Endodermal cell (in vitro differentiated cells): ENCODE measurements around the gene AGPAT3. TPM values are rescaled to one million over a fixed set of nuclear protein-coding genes. Genes with fewer than 3 reads are reported as not detected.

Experiments
- DNase-seq: peaks from one replicate; pipeline ENCODE4 v3.0.0-alpha.2; 2017
- H3K27ac ChIP-seq: 2 replicates; pipeline ENCODE4 v1.5.1; 2013; ENCODE audit warnings: mild to moderate bottlenecking, low read depth, low read length, moderate library complexity
- H3K27me3 ChIP-seq: 2 replicates; pipeline ENCODE4 v1.6.1; 2013; ENCODE audit warnings: mild to moderate bottlenecking, low read length, moderate library complexity; ENCODE audit not compliant: insufficient read depth, control insufficient read depth, poor library complexity, severe bottlenecking
- H3K36me3 ChIP-seq: 2 replicates; pipeline ENCODE4 v1.7.0; 2013; ENCODE audit warnings: mild to moderate bottlenecking, low read length, moderate library complexity; ENCODE audit not compliant: control insufficient read depth, insufficient read depth
- H3K4me1 ChIP-seq: one replicate; pipeline ENCODE4 v1.7.0; 2013; ENCODE audit warnings: low read length; ENCODE audit not compliant: control insufficient read depth, insufficient read depth
- H3K4me3 ChIP-seq: 2 replicates; pipeline ENCODE4 v1.5.1; 2013; ENCODE audit warnings: mild to moderate bottlenecking, low read length, moderate library complexity
- H3K9ac ChIP-seq: 2 replicates; pipeline ENCODE4 v1.6.1; 2013; ENCODE audit warnings: mild to moderate bottlenecking, low read length, moderate library complexity; ENCODE audit not compliant: poor library complexity, severe bottlenecking; ENCODE audit errors: extremely low read depth
- H3K9me3 ChIP-seq: 2 replicates; pipeline ENCODE4 v1.6.1; 2013; ENCODE audit warnings: mild to moderate bottlenecking, low read length, moderate library complexity; ENCODE audit not compliant: control insufficient read depth
- H3K27ac Mint-ChIP-seq: 2 replicates; pipeline ENCODE4 v1.8.0; 2020; ENCODE audit warnings: mixed read lengths
- H3K27me3 Mint-ChIP-seq: 2 replicates; pipeline ENCODE4 v1.8.0; 2021; ENCODE audit warnings: mild to moderate bottlenecking, mixed read lengths; ENCODE audit not compliant: insufficient read depth
- H3K36me3 Mint-ChIP-seq: 2 replicates; pipeline ENCODE4 v1.8.0; 2020; ENCODE audit warnings: low read depth, mixed read lengths
- H3K4me1 Mint-ChIP-seq: 2 replicates; pipeline ENCODE4 v1.8.0; 2020; ENCODE audit warnings: mixed read lengths
- H3K4me3 Mint-ChIP-seq: 2 replicates; pipeline ENCODE4 v1.8.0; 2020; ENCODE audit warnings: mild to moderate bottlenecking, moderate library complexity, mixed read lengths
- H3K9me3 Mint-ChIP-seq: 2 replicates; pipeline ENCODE4 v1.8.0; 2020; ENCODE audit warnings: mild to moderate bottlenecking, mixed read lengths
- WGBS, 2 experiments: methylation state at CpG; one replicate each; pipeline versions ENCODE4 v1.1.5 to v1.1.7; 2013; ENCODE audit warnings: missing lambda C conversion rate in 2 of 2, mixed read lengths in 1 of 2; ENCODE audit not compliant: insufficient coverage in 1 of 2, insufficient read length in 1 of 2; 5-methylcytosine and 5-hydroxymethylcytosine counted together
- total RNA-seq, 2 donors: library from RNA; stranded (reverse); fragmentation: NEBNext Ultra II Directional in 1 of 2; extraction: Animal tissue kit (Norgen Biotek cat#: 25700) in 1 of 2; gene quantifications; 2 replicates in 1 of 2; 3 replicates in 1 of 2; pipeline ENCODE4 v1.2.1, GENCODE V29; 2021
- TF ChIP-seq, protein P1 (sequence below): fragments of 200-600 bp; sonication (generic); conservative IDR thresholded peaks from 2 replicates; pipeline ENCODE4 v1.5.0; 2021; ENCODE audit warnings: antibody characterized with exemption, mild to moderate bottlenecking

The AGPAT3 gene
- total RNA-seq, 2 donors from 2014 or later = 44.0 to 74.4 TPM

DNA sequence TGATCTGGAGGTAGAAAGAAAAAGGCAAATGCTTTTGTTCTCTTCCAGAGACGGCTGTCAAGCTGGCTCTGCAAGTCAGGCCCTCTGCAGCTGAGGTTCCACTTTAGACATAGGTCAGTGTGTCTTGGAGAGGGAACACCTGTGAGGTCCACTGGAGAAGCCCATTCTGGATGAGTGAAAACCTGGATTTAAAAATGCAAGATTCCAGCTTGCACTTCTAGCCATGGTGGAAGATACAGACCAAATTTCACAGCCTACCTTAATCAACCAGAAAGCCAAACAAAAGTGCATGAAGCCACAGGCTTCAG lies 35.0 kb downstream of the AGPAT3 start:
- H3K4me1 Mint-ChIP-seq = peaks cover 4% of the 10 kb centered on the region
- no peak overlapping the region for H3K27ac ChIP-seq
- H3K9ac ChIP-seq = no peak overlapping the region
- H3K27ac Mint-ChIP-seq = no peak overlapping the region
- WGBS, 2 experiments = 96 to 100% methylated on average over 1 of the region's 1 CpG
- H3K36me3 Mint-ChIP-seq = peaks cover 44% of the 10 kb centered on the region
- H3K27me3 ChIP-seq = no peaks in the 10 kb centered on the region
- H3K4me3 ChIP-seq = no peak overlapping the region
- H3K4me1 ChIP-seq = no peaks in the 10 kb centered on the region
- DNase-seq = no peak
- H3K4me3 Mint-ChIP-seq = no peak overlapping the region
- TF ChIP-seq, protein P1, sequence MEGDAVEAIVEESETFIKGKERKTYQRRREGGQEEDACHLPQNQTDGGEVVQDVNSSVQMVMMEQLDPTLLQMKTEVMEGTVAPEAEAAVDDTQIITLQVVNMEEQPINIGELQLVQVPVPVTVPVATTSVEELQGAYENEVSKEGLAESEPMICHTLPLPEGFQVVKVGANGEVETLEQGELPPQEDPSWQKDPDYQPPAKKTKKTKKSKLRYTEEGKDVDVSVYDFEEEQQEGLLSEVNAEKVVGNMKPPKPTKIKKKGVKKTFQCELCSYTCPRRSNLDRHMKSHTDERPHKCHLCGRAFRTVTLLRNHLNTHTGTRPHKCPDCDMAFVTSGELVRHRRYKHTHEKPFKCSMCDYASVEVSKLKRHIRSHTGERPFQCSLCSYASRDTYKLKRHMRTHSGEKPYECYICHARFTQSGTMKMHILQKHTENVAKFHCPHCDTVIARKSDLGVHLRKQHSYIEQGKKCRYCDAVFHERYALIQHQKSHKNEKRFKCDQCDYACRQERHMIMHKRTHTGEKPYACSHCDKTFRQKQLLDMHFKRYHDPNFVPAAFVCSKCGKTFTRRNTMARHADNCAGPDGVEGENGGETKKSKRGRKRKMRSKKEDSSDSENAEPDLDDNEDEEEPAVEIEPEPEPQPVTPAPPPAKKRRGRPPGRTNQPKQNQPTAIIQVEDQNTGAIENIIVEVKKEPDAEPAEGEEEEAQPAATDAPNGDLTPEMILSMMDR = no peak
- H3K36me3 ChIP-seq = peaks cover 35% of the 10 kb centered on the region
- H3K9me3 Mint-ChIP-seq = peaks cover 32% of the 10 kb centered on the region
- peaks cover 31% of the 10 kb centered on the region for H3K9me3 ChIP-seq
- no peaks in the 10 kb centered on the region for H3K27me3 Mint-ChIP-seq

DNA sequence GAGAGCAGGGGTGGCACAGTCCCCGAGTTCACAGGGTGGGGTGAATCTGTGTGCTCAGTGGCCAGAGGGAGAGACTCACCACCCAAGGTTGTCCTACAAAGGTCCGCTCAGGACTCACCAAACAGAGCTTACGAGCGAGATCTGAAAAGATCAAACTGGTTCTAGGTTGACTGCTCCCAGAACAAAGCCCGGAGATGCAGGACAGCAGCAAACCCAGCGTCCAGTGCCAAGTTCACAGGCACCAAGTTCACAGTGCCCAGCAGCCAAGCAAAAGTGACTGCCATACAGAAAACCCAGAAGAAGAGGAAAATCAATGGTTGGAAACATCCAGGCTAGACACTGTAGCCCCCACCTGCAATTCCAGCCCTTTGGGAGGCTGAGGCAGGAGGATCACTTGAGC lies 35.7 kb downstream of the AGPAT3 start:
- peaks cover 45% of the 10 kb centered on the region for H3K36me3 Mint-ChIP-seq

DNA sequence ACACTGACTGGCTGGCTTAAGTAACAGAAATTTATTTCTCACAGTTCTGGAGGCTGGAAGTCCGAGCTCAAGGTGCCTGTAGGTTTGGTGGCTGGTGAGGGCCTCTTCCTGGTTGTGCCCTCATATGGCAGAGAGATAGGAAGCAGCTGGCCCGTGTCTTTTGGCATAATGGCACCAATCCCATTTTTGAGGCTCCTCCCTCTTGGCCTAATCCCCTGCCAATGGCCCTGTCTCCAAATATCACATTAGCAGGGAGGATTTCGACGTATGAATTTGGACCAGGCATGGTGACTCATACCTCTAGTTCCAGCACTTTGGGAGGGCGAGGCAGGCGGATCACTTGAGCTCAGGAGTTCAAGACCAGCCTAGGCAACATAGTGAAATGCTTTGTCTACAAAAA lies 37.4 kb downstream of the AGPAT3 start:
- Histone ChIP-seq H3K4me3 (no peak overlapping the region), H3K36me3 (peaks cover 40% of the 10 kb centered on the region), H3K9ac (no peak overlapping the region), H3K27ac (no peak overlapping the region), H3K4me1 (no peaks in the 10 kb centered on the region), H3K27me3 (no peaks in the 10 kb centered on the region), H3K9me3 (peaks cover 14% of the 10 kb centered on the region)
- Mint-ChIP-seq H3K36me3 (peaks cover 54% of the 10 kb centered on the region), H3K4me1 (peaks cover 4% of the 10 kb centered on the region), H3K27me3 (no peaks in the 10 kb centered on the region), H3K9me3 (peaks cover 22% of the 10 kb centered on the region), H3K4me3 (no peak overlapping the region), H3K27ac (no peak overlapping the region)
- 97% methylated on average over 5 to 6 of the region's 6 CpGs for WGBS, 2 experiments
- TF ChIP-seq, protein P1 = no peak
- DNase-seq = no peak

More for the DNA sequence above, 35.7 kb downstream of the AGPAT3 start:
- H3K4me3 Mint-ChIP-seq = no peak overlapping the region
- no peak overlapping the region for H3K27ac Mint-ChIP-seq
- no peak for DNase-seq
- H3K9ac ChIP-seq = no peak overlapping the region
- TF ChIP-seq, protein P1 = no peak
- H3K9me3 ChIP-seq = peaks cover 24% of the 10 kb centered on the region
- H3K27ac ChIP-seq = no peak overlapping the region
- peaks cover 32% of the 10 kb centered on the region for H3K9me3 Mint-ChIP-seq
- peaks cover 35% of the 10 kb centered on the region for H3K36me3 ChIP-seq
- 91 to 94% methylated on average over 6 of the region's 6 CpGs for WGBS, 2 experiments
- peaks cover 4% of the 10 kb centered on the region for H3K4me1 Mint-ChIP-seq
- no peaks in the 10 kb centered on the region for H3K4me1 ChIP-seq
- H3K27me3 Mint-ChIP-seq = no peaks in the 10 kb centered on the region
- H3K27me3 ChIP-seq = no peaks in the 10 kb centered on the region
- no peak overlapping the region for H3K4me3 ChIP-seq
